ENCODE data around the gene CDH22.

DNA sequence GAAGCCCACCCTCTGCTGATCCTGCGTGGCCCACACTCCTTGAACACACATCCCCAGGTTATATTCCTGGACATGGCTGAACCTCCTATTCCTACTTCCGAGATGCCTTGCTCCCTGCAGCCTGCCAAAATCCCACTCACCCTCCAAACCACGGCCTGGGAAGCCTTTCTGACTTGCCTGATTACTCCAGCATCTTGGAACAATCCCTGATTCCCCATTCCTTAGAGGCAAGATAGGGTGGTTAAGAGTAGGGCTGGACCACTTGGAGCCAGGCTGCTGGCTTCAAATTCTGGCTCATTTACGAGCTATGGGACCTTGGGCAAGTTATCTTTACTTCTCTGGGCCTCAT lies 45.9 kb upstream of the CDH22 start:
- TF ChIP-seq, protein P1, sequence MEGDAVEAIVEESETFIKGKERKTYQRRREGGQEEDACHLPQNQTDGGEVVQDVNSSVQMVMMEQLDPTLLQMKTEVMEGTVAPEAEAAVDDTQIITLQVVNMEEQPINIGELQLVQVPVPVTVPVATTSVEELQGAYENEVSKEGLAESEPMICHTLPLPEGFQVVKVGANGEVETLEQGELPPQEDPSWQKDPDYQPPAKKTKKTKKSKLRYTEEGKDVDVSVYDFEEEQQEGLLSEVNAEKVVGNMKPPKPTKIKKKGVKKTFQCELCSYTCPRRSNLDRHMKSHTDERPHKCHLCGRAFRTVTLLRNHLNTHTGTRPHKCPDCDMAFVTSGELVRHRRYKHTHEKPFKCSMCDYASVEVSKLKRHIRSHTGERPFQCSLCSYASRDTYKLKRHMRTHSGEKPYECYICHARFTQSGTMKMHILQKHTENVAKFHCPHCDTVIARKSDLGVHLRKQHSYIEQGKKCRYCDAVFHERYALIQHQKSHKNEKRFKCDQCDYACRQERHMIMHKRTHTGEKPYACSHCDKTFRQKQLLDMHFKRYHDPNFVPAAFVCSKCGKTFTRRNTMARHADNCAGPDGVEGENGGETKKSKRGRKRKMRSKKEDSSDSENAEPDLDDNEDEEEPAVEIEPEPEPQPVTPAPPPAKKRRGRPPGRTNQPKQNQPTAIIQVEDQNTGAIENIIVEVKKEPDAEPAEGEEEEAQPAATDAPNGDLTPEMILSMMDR (IDR thresholded peaks at IDR 0.05) = no peak
- no peak for TF ChIP-seq POLR2A (IDR thresholded peaks at IDR 0.05)

Data from right lobe of liver (tissue), 4 donors.